Testis (tissue), 3 donors: ENCODE data around the gene MYBPC3. TPM values are rescaled to one million over a fixed set of nuclear protein-coding genes. Genes with fewer than 3 reads are reported as not detected.

Experiments used
- DNase-seq: peaks from one replicate; pipeline ENCODE4 v3.0.0-alpha.2; 2019
- H3K27ac ChIP-seq, 2 donors: fragments of 200-600 bp; sonication (generic); one replicate each; pipeline ENCODE4 v1.5.1; 2019
- H3K27me3 ChIP-seq: fragments of 200-600 bp; sonication (generic); one replicate; pipeline ENCODE4 v1.5.1; 2019
- H3K36me3 ChIP-seq: fragments of 200-600 bp; sonication (generic); one replicate; pipeline ENCODE4 v1.5.1; 2017; ENCODE audit warnings: low read depth; ENCODE audit errors: missing control alignments
- H3K4me1 ChIP-seq: fragments of 200-600 bp; sonication (generic); one replicate; pipeline ENCODE4 v1.5.1; 2019
- H3K4me3 ChIP-seq, 2 donors: fragments of 200-600 bp; sonication (generic); one replicate each; pipeline ENCODE4 v1.5.1; 2017 to 2019
- H3K9me3 ChIP-seq: fragments of 200-600 bp; sonication (generic); one replicate; pipeline ENCODE4 v1.5.1; 2017
- CTCF ChIP-seq, 3 experiments: fragments of 450-650 bp in 2 of 3; fragments of 200-600 bp in 1 of 3; sonication (generic) in 1 of 3; IDR thresholded peaks; one replicate each; pipeline ENCODE4 v1.5.1; 2016 to 2019; ENCODE audit warnings: antibody characterized with exemption in 3 of 3, mild to moderate bottlenecking in 2 of 3, moderate library complexity in 1 of 3
- POLR2A ChIP-seq: fragments of 450-650 bp; IDR thresholded peaks from one replicate; pipeline ENCODE4 v1.6.1; 2017; ENCODE audit warnings: antibody characterized with exemption, mild to moderate bottlenecking, moderate library complexity
- WGBS, 2 donors: methylation state at CpG; one replicate each; pipeline ENCODE4 v1.1.5; 2018; 5-methylcytosine and 5-hydroxymethylcytosine counted together
- intact Hi-C: fragments of 100-400 bp; cut with DNase I; formaldehyde crosslinking; loops from one replicate; pipeline ENCODE4 v1.15.1; 2023; ENCODE audit warnings: low total_unique reads
- polyA plus RNA-seq: library from polyadenylated mRNA; stranded (reverse); fragments of 350-450 nt; fragmentation: Illumina TruSeq; extraction: RNeasy Lipid Tissue Mini Kit (QIAGEN cat#74804); gene quantifications from one replicate; pipeline ENCODE4 v1.2.3, GENCODE V29; 2014; ENCODE audit warnings: low read depth, low replicate concordance; ENCODE audit not compliant: insufficient read depth
- total RNA-seq, 2 donors: library from RNA; depleted of rRNA; stranded (reverse); fragments of >200 nt; gene quantifications; one replicate each; pipeline ENCODE4 v1.2.3, GENCODE V29; 2016

Gene MYBPC3
- total and polyA plus RNA-seq, 3 donors from 2014 or later: 0.68 to 1.7 (median 0.79) TPM

GRCh38 chr11:47327025-47327424, 25.5 kb downstream of the MYBPC3 start:
- Histone ChIP-seq H3K36me3 (no peaks in the 10 kb centered on the region), H3K4me1 (no peaks in the 10 kb centered on the region), H3K27me3 (no peaks in the 10 kb centered on the region), H3K4me3 (no peak overlapping the region), H3K9me3 (no peaks in the 10 kb centered on the region), H3K27ac (no peak overlapping the region)
- intact Hi-C loops: no loop called here
- 97 to 98% methylated on average over 13 of the region's 13 CpGs for WGBS, 2 donors
- TF ChIP-seq POLR2A (no peak), CTCF (IDR thresholded peaks at IDR 0.05) (no peak)
- DNase-seq: no peak

- Histone ChIP-seq H3K27ac (no peak overlapping the region), H3K36me3 (no peaks in the 10 kb centered on the region), H3K4me3 (no peak overlapping the region), H3K4me1 (no peaks in the 10 kb centered on the region), H3K9me3 (no peaks in the 10 kb centered on the region), H3K27me3 (no peaks in the 10 kb centered on the region)
- DNase-seq: no peak
- no peak for TF ChIP-seq CTCF (IDR thresholded peaks at IDR 0.05)
- TF ChIP-seq POLR2A: no peak
- 94 to 99% methylated on average over 11 to 12 of the region's 12 CpGs for WGBS, 2 donors
- intact Hi-C loops: no loop called here
These were observed 26.3 kb downstream of the MYBPC3 start for GRCh38 chr11:47326198-47326597.

GRCh38 chr11:47325271-47326041, 27.0 kb downstream of the MYBPC3 start:
- H3K36me3 ChIP-seq: no peaks in the 10 kb centered on the region
- intact Hi-C loops: no loop called here
- H3K9me3 ChIP-seq: no peaks in the 10 kb centered on the region
- 68 to 85% methylated on average over 15 of the region's 15 CpGs for WGBS, 2 donors
- no peaks in the 10 kb centered on the region for H3K27me3 ChIP-seq
- no peak for TF ChIP-seq POLR2A
- no peak for TF ChIP-seq CTCF (IDR thresholded peaks at IDR 0.05)
- H3K27ac ChIP-seq: no peak overlapping the region
- H3K4me1 ChIP-seq: no peaks in the 10 kb centered on the region
- no peak for DNase-seq
- no peak overlapping the region for H3K4me3 ChIP-seq

- no peak overlapping the region for H3K27ac ChIP-seq
- no peaks in the 10 kb centered on the region for H3K27me3 ChIP-seq
- no peak for DNase-seq
- H3K4me3 ChIP-seq: no peak overlapping the region
- no peaks in the 10 kb centered on the region for H3K4me1 ChIP-seq
- intact Hi-C loops: no loop called here
- 80 to 82% methylated on average over 5 to 12 of the region's 12 CpGs for WGBS, 2 donors
- H3K36me3 ChIP-seq: no peaks in the 10 kb centered on the region
- no peaks in the 10 kb centered on the region for H3K9me3 ChIP-seq
- TF ChIP-seq CTCF (IDR thresholded peaks at IDR 0.05) (no peak), POLR2A (no peak)
These were observed 28.0 kb downstream of the MYBPC3 start for GRCh38 chr11:47324520-47324919.

- intact Hi-C loops: no loop called here
These were observed 34.3 kb downstream of the MYBPC3 start for GRCh38 chr11:47318166-47318565.

More at GRCh38 chr11:47318166-47318565, 34.3 kb downstream of the MYBPC3 start:
- WGBS, 2 donors: 94 to 97% methylated on average over 2 of the region's 2 CpGs
- no peaks in the 10 kb centered on the region for H3K9me3 ChIP-seq
- no peak for TF ChIP-seq CTCF (IDR thresholded peaks at IDR 0.05)
- no peak for TF ChIP-seq POLR2A
- no peak overlapping the region for H3K27ac ChIP-seq
- no peaks in the 10 kb centered on the region for H3K4me1 ChIP-seq
- no peak overlapping the region for H3K4me3 ChIP-seq
- DNase-seq: no peak
- no peaks in the 10 kb centered on the region for H3K27me3 ChIP-seq
- no peaks in the 10 kb centered on the region for H3K36me3 ChIP-seq
